Activated T-helper 1 cell treated with anti-CD3 and anti-CD28 coated beads, Interleukin-2, amount 50 U/mL, for 16 hours (primary cell): Measurements from ENCODE around the gene NEK9.

Source experiments
- DNase-seq, 2 donors: peaks; one replicate each; pipeline ENCODE4 v3.0.0-alpha.2; 2020; ENCODE audit warnings: low read depth in 1 of 2, low spot score in 1 of 2

The NEK9 gene

DNA sequence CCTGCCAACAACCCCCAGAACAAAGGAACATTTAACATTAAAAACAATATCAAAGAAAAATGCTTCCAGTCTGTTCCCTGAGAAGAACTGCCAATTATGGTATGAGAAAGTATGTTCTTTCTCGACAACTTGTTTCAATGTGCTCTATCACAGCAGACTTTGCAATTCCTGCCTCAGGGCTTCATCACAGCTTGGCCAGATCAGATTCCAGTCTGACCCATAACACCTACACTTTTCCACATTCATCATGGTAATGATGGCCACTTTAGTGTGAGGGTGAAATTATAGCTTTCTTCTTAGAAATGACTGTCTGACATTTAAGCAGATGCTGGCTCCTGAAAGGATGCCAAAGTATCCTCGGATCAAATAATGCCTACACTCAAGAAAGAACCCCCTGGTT lies 17.0 kb downstream of the NEK9 start:
- no peak for DNase-seq

DNA sequence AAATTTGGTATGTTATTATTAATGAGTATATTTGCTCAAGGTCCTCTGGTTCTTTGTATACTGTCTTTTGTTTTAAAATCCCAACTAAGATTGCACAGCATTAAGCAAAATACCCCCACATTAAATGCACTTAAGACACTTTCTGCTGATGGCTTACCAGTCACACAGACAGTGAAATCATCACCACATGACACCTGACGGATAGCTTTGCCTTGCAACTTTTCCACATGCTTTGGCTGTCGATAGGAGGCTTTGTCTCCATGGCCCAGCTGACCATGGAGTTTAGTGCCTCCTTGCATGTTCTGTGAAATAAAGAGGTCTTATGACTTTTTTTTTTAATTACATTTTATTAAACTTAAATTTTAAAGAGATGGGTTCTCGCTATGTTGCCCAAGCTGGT lies 19.7 kb downstream of the NEK9 start:
- DNase-seq = no peak

DNA sequence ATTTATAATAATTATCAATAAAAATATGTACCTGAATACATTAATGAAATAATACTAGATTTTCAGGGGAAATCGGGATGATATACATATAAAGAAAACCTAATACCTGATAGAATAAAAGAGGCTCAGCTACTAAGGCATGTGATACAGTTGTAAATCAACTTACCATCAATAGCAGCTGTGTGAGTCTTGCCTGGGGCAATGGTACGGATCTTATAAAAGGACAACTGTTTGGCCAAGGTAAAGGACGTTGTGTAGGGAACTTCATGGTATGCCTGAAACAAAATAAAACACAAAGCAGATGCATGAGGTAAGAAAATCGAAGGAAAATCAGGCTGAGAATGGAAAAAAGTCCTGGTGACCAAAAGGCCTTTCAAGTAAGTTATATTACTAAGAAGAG lies 25.4 kb downstream of the NEK9 start:
- no peak for DNase-seq

DNA sequence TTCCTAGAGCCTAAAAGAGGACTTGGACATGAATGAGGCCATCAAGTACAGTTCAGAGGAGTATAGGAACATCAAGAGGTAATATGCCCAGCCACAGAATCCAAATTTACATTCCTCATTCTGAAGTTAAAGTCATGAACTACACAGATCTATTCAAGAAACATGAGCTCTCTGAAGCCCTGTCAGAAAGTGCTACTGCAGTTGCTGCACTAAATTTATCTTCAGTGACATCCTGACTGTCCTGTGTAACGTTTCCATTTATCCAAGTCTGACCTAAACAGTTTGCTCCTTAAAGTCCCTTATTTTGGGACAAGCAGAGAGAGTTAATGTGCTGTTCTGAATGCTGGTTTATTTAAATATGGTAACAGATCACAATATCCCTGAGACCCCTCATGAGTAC lies 28.2 kb downstream of the NEK9 start:
- DNase-seq = no peak

DNA sequence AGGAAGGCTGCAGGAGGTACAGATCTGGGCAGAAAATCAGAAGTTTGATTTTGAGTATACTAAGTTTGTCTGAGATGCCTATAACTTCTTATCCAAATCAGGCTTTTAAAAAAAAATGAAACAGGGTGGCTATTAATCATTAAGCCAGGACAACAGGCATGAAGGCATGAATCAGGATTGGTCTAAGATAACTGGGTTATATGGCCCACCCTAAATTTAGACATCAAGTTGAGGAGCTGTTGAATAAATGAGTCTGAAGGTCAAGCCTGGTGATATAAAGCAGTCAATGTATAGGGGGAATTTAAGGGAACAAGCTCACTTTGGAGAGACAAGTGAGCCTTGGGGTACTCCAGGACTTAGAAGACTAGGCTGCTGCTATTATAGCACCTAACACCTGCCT lies 28.6 kb downstream of the NEK9 start:
- no peak for DNase-seq

DNA sequence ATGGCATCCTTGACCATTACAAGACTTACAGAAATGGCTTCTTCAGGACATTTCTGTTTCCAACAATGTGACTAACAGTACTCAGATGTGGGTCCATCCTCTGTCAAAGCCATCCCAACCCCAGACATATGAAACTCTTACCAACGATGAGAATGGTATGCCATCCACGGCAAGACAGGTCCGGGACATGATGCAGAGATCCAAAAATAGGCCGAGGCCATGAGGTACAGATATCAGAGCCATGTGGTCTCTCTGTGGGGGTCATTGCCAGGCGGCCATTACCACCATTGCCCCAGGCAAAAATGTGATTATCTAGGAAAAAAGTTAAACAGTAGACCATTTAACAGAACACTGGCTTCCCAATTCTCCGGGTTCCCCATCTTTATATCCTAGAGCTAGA lies 29.9 kb downstream of the NEK9 start:
- no peak for DNase-seq

DNA sequence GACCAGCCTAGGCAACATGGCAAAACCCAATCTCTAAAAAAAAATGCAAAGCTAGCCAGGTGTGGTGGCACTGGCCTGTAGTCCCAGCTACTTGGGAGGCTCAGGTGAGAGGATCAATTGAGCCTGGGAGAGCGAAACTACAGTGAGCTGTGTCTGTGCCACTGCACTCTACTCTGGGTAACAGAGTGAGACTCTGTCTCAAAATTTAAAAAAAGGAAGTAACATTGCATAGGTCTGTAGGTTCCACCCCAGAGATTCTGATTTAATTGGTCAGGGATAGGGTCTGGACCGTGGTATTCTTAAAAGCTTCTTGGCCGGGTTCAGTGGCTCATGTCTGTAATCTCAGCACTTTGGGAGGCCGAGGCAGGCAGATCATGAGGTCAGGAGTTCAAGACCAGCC lies 31.2 kb downstream of the NEK9 start:
- DNase-seq = no peak

DNA sequence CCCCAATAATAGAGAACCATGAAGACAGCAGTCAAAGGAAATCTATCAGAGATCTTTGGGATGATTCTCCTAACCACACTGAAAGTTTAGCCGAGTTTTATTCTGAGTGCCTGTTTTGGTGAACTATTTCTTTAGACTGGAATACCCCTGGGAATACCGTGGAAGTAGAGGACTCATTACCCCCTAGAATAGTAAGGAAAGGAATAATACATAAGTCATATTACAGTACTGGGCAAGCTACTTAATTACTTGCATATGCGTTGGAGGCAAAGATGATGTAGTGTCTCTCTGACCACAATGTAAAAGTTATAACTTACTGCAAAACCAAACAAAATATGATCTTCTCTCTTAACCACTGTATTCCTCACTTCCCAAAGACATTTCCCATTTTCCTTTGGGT lies 32.0 kb downstream of the NEK9 start:
- DNase-seq = no peak

DNA sequence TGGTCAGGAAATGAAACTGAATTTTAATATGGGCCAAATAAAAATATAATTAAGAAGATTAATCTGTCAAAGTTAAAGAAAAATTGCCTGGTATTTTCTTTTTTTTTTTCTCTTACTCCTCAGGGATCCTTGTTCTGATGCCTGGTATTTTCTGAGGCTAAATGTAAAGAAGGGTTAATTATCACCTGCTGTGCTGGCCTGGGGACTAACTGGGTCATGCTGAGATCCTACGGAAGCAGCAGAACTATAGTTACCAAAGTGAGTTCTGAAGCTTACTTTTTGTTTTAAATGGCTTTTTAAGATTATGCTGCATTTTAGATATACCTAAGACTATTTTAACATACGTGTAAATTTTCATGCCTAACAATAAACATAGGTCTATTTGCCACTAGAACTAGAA lies 34.1 kb downstream of the NEK9 start:
- no peak for DNase-seq

DNA sequence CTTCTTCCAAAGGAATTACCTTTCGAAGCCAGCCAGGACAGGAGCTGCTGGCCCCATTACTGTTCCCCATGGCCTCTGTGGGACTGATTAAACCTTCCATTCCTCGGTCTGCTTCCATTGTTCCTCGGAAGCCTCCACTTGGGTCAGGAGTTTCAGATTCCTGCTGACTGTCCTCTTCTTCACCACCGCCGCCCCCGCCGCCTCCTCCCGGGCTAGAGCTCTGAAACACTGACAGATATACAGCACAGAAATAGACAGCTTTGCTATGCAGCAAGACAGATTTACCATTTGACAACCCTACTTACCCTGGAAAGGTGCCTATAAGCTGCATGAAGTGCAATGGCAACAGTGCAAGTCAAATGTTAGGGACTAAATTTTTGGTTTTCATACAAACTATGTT lies 35.6 kb downstream of the NEK9 start:
- no peak for DNase-seq

DNA sequence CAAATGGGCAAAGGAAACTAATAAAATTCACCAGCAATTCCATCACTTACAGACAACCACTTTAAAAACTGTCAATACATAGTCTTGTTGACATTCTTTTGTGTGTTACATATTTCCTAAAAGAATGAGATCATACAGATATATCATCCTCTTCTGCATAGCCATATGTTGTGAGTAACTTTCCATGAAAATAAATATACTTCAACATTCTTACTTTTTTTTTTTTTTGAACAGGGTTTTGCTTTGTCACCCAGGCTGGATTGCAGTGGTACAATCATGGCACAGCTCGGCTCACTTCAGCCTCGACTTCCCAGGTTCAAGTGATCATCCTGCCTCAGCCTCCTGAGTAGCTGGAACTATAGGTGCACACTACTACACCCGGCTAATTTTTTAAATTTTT lies 36.5 kb downstream of the NEK9 start:
- DNase-seq = no peak

DNA sequence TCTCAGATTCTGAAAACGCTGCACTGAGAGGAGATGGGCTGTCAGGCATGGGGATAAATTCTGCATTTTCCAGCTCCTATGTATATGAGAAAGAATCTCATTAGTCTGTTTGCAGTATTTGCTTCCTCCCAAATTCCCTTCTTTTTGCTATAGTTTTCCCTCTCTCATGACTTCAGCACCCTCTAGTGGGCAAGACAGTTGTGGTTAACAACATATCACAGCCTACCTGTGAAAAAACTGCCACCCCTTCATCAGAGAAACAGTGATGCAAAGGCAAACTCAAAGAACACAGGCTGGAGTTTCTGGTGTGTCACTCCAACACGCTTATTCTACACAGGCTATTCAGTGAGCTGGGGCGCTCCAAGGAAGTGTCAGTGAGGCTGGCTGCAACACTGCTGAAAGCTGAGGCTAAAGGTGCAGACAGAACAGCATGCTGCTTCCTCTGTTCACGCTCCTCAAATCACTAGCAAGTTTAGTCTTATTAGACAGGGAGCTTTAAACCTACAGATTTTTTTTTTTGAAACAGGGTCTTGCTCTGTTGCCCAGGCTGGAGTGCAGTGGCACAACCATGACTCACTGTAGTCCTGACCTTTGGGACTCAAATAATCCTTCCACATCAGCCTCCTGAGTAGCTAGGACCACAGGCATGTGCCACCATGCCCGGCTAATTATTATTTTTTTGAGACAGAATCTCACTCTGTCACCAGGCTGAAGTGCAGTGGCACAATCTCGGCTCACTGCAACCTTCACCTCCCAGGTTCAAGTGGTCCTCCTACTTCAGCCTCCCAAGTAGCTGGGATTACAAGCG lies 38.1 kb downstream of the NEK9 start:
- no peak for DNase-seq

DNA sequence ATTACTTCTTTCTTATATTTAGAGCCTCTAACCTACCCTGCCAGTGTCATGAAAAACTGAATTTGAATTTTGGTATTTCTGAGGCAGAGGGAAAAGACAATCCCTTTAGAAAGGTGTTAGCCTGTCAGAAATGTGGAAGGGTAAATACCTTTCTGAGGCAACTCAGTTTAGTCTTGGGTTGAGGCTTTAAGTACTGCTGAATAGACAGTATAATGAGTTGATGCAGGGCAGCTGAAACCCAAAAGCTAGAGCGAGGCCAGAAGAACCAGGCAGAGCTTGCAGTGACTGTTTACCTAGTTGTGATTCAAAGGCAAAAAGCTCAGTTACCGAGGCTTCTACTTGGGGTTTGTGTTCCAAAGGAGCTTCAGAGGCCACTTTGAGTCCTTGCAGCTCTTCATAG lies 38.7 kb downstream of the NEK9 start:
- no peak for DNase-seq

DNA sequence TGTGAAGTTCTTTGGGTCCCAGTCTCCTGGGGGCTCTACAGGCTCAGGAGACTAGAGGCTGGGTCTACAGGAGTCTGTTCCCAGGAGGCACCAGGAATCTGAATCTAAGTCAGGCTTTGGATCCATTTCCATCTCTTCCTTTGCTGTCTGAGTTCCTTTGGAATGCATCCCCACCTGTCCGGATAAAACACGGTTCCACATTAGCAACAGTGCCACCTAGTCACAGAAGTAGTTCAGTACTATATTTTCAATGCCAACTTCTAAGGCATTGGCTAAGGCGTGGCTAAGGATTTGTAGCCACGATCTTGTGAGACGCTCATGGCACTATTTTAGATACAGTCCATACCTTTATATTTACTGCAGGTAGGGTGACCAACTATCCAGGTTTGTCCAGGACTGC lies 42.3 kb downstream of the NEK9 start:
- no peak for DNase-seq

DNA sequence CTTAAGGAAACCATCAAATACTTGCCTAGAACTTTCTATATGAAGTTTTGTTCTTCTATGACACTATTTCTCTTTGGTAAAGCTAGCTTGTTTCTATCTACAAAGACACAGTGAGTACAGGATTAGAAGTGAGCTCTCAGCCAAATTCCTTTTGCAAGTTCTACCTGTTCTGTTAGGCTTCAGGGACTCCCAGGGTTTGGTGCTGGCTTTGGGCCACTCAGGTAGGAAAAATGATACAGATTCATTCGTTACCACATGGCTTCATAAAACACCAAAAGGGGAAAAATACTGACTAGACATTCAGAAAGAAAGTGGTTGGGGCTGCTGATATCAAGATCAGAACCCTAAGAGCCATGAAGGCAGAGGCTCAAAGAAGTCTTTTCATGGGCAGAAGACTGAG lies 43.6 kb downstream of the NEK9 start:
- DNase-seq = no peak

DNA sequence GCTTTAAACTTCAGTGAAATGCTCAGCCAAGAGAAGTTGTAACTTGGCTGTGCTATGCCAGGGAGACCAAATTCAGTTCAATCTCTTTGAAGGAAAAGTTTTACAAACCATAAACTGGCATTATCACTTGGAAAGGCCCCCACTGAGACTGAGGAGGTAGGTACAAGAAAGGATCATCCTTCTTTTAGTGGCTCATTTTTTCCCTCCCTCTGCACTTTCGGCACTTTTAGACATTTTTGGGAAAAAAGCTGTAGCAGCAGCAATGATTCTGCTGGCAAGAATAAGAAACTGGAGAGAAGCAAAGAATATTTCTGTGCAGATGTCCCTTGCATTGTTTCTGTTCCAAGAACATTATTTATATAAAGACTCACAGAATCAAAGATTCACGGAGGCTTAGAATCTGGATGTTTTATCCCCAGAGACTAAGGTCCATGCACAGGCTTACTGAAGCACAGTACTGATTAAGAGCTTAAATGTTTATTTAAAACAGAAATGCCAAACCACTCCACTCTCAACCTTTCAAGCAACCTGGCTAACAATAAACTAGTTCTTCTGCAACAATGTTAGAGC lies 45.1 kb downstream of the NEK9 start:
- no peak for DNase-seq

DNA sequence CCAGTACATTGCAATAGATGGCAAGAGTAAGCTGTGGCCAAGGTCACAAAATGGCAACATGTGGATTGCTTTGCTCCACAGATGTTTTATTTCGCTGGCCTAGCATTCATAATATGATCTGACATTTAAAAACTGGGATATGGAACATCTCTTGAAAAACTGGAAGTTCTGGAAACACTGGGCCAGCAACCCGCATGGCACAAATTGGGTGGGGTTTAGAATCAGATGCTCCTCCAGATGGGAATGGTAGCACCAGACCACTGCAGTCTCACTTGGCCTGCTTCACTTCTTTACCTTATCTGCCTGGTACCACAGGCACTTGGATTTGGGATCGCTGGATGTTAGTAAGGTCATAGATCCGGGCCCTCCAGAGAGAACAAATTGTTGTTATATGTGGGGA lies 47.3 kb downstream of the NEK9 start:
- no peak for DNase-seq

DNA sequence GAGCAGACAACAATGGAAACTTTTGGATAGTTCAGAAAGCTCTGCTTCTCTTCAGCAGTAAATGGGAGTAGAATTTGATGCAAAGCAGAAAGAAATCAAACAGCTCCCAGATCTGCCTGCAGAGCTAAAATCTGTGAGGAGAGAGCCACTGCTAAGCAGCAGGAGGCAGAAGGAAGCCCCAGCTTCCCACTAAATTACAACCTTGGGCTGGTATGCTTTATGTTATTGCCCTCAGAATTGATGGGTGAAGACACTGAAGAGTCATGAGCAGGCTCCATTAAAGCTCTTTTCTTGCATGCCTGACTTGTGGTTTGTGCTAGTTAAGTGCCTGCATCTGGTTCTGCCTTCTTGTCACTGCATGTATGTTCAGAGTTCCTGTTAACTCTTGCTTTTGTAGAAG lies 49.1 kb downstream of the NEK9 start:
- DNase-seq = no peak

DNA sequence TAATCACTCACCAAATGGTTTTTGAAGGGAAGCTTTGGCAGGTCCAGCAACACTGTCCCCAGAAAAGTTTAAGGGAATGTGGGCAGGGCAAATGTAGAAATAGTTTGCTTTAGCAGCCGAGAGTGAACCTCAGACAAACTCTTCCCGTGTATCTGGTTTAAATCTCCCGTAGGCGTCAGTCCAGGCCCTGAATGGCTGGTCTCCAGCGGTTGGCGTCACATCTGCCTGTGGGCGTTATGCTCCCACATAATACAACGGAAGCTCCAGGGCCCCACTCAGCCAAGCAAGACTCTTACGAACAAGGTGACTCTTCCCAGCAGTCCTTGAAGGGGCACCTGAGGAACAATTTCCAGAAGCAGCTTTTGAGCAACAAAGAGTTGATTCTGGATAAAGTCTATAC lies 56.5 kb downstream of the NEK9 start:
- DNase-seq = no peak

DNA sequence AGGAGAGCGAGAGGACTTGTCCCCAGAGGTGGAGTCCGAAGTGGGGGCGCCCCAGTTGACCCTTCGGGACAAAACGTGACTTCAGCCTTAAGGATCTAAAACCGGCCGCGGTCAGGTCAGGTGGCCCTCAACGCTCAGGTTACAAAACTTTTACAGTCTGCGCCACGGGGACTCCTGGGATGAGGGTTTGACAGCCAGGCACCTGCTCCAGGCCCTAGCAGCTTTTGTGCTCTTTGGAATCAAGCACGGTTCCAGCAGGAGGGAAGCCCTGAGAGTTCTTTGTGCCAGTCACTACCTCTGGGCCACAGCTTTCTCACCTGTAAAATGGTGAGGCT lies 57.1 kb downstream of the NEK9 start:
- no peak for DNase-seq

DNA sequence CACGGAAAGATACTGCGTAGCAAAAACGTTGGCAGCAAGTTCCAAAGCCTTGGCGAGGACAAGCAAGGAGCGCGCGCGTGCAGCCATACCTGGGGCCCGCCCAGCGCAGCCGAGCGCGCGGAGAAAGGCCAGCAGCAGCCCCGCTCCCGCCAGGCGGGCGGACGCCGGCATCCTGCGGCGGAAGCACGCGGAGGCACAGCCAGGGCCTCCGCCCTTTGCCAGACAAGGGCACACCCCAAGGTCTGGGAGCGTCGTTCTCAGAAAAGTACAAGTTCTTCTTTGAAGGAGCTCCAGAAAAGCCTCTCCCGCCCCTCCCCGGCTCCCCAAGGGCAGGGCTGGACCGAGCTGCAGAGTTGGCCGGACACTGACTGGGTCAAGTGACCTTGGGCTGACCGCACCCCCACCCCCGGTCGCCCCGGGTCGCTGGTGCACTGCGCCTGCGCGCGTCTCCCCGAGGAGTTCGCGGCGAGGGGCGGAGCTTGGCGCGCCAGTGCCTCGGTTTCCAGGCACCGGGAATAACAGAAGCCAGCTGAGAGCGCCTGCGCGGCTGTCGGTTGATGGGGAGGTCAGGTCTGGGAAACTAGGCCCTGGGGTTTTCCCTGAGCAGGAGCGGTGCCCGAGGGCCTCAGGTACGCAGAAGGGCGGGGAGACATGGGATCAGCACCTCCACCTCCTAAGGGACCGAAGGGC lies 57.6 kb downstream of the NEK9 start, which contains the start of gene ZC2HC1C:
Gene ZC2HC1C (plus strand): TSS at position 521 of the 690 bp plus-strand sequence. CDS start 933 bp downstream, outside the sequence.
- DNase-seq = peak in 1 of 2 donors; percentile 16

DNA sequence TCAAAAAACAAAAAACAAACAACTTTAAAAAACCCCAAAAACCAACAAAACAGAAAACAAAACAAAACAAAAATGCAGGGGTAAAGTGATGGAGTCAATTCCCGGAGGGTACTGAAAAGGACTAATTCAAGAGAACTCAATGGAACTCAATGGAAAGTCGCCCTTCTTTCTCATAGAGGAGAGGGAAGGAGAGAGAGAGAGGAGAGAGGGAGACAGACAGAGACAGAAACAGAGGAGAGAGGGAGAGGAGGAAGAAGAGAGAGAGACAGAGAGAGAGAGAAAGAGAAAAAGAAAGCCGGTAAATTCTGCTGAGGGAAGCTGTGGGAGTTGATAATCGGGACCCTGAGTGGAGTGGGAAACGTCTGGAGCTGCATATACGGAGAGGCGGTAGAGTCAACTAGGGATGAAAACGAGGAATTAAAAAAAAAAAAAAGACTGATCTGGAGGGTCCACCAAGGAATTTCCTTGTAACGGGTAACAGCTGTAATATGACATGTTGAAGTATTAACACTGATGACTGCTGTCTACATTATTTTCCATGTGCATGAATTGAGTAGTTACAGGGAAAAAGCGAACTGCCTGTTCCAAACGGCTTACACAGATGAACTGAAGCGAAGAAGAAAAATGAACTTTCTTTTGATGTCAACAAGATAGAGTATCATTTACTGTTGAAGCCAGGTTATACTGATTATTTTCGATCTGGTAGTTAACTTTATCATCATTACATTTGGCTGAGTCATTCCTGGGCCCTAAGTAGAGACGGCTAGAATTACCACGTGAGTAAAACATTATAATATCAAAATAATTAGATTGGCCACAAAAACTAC lies 58.3 kb downstream of the NEK9 start:
- no peak for DNase-seq
